ENCODE results near the gene CCDC110. TPM values are rescaled to one million over a fixed set of nuclear protein-coding genes. Genes with fewer than 3 reads are reported as not detected.
A peak's percentile ranks its signal among the peaks of the same experiment; 100 is the strongest.

The CCDC110 gene
- total RNA-seq, 2 donors from 2014 or later: 1.7 to 3.9 TPM

- H3K4me1 ChIP-seq: no peaks in the 10 kb centered on the region
- no peak for TF ChIP-seq CTCF (IDR thresholded peaks at IDR 0.05)
- DNase-seq (ENCODE audit: low spot score): no peak
- H3K36me3 ChIP-seq: peaks cover 55% of the 10 kb centered on the region
- H3K27me3 ChIP-seq: no peaks in the 10 kb centered on the region
- no peak overlapping the region for H3K4me3 ChIP-seq
- H3K9me3 ChIP-seq: no peaks in the 10 kb centered on the region
- no peak overlapping the region for H3K27ac ChIP-seq
These were observed 66.1 kb downstream of the CCDC110 start for GRCh38 chr4:185405296-185405999.

- no peak for DNase-seq (ENCODE audit: low spot score)
- no peaks in the 10 kb centered on the region for H3K9me3 ChIP-seq
- no peaks in the 10 kb centered on the region for H3K27me3 ChIP-seq
- peaks cover 57% of the 10 kb centered on the region for H3K36me3 ChIP-seq
- no peak overlapping the region for H3K4me3 ChIP-seq
- no peak for TF ChIP-seq CTCF (IDR thresholded peaks at IDR 0.05)
- peaks cover 0 to 7% of the 10 kb centered on the region in 2 donors for H3K4me1 ChIP-seq
- H3K27ac ChIP-seq: no peak overlapping the region
These were observed 67.5 kb downstream of the CCDC110 start for GRCh38 chr4:185404031-185404430.

- peaks cover 0 to 41% of the 10 kb centered on the region in 2 donors for H3K4me1 ChIP-seq
- no peak for DNase-seq (ENCODE audit: low spot score)
- H3K9me3 ChIP-seq: no peaks in the 10 kb centered on the region
- no peak overlapping the region for H3K4me3 ChIP-seq
- TF ChIP-seq CTCF (IDR thresholded peaks at IDR 0.05): no peak
- H3K36me3 ChIP-seq: peaks cover 39% of the 10 kb centered on the region
- no peaks in the 10 kb centered on the region for H3K27me3 ChIP-seq
- no peak overlapping the region for H3K27ac ChIP-seq
These were observed 72.1 kb downstream of the CCDC110 start for GRCh38 chr4:185399466-185399865.

- Histone ChIP-seq H3K4me1 (peaks cover 0 to 43% of the 10 kb centered on the region in 2 donors), H3K27me3 (no peaks in the 10 kb centered on the region), H3K9me3 (no peaks in the 10 kb centered on the region), H3K36me3 (peaks cover 34% of the 10 kb centered on the region), H3K4me3 (no peak overlapping the region), H3K27ac (peak overlapping the region in 1 of 2 donors; percentile 31)
- no peak for TF ChIP-seq CTCF (IDR thresholded peaks at IDR 0.05)
- no peak for DNase-seq (ENCODE audit: low spot score)
These were observed 72.9 kb downstream of the CCDC110 start for GRCh38 chr4:185398618-185399017.

- peak; percentile 66 for DNase-seq (ENCODE audit: low spot score)
These were observed 74.7 kb downstream of the CCDC110 start, which contains the start of gene ANKRD37 for GRCh38 chr4:185396724-185397385. Gene ANKRD37 (plus strand): TSS chr4:185396841. CDS start chr4:185396924, 83 bp downstream.

More at GRCh38 chr4:185396724-185397385, 74.7 kb downstream of the CCDC110 start, which contains the start of gene ANKRD37:
- TF ChIP-seq CTCF (IDR thresholded peaks at IDR 0.05): no peak
- Histone ChIP-seq H3K27me3 (no peaks in the 10 kb centered on the region), H3K9me3 (no peaks in the 10 kb centered on the region), H3K4me3 (peak within 1 kb of the TSS; percentile 72 to 81), H3K4me1 (peaks cover 0 to 43% of the 10 kb centered on the region in 2 donors), H3K27ac (peak within 1 kb of the TSS; percentile 100), H3K36me3 (peaks cover 16% of the 10 kb centered on the region)
